ENCODE measurements around the gene KNTC1.

DNA sequence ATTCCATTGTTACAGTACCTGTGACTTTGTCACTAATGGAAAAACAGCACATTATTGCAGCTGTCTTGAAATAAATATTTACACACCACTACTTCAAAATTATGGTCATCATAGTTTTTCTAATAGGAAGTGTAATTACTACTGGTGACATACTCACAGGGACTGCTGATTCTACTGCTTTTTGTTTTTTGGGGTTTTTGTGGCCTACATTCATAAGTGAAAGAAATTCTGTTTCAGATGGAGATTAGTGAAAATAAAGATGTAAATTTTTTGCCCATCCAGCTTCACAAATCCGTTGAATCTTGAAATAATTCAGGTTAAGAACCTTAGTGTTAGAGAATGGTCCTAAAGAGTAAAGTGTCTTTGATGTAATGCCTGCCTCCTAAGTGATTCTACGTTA lies 17.5 kb downstream of the KNTC1 start:
- TF ChIP-seq, protein P1, sequence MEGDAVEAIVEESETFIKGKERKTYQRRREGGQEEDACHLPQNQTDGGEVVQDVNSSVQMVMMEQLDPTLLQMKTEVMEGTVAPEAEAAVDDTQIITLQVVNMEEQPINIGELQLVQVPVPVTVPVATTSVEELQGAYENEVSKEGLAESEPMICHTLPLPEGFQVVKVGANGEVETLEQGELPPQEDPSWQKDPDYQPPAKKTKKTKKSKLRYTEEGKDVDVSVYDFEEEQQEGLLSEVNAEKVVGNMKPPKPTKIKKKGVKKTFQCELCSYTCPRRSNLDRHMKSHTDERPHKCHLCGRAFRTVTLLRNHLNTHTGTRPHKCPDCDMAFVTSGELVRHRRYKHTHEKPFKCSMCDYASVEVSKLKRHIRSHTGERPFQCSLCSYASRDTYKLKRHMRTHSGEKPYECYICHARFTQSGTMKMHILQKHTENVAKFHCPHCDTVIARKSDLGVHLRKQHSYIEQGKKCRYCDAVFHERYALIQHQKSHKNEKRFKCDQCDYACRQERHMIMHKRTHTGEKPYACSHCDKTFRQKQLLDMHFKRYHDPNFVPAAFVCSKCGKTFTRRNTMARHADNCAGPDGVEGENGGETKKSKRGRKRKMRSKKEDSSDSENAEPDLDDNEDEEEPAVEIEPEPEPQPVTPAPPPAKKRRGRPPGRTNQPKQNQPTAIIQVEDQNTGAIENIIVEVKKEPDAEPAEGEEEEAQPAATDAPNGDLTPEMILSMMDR (conservative IDR thresholded peaks at IDR 0.05; ENCODE audit: low read length), result no peak
- TF ChIP-seq EZH2phosphoT487 (IDR thresholded peaks at IDR 0.05; ENCODE audit: borderline replicate concordance, low read depth, low read length), result no peak
